Esophagus mucosa (tissue), 1 donor: Measurements from ENCODE around the gene ZMYND15. TPM values are rescaled to one million over a fixed set of nuclear protein-coding genes. Genes with fewer than 3 reads are reported as not detected.

ENCODE experiments used
- ATAC-seq: fragments of 200-7000 bp; cut with Tn5 transposase; one replicate; pipeline ENCODE4 v1.9.1; 2020
- total RNA-seq: library from RNA; stranded (reverse); gene quantifications from one replicate; pipeline ENCODE4 v1.2.4, GENCODE V29; 2023
- donor health status: DM: yes; HTN: yes; CAD: no.

Gene ZMYND15
- total RNA-seq, 1 donor from 2014 or later: 0.36 TPM

DNA sequence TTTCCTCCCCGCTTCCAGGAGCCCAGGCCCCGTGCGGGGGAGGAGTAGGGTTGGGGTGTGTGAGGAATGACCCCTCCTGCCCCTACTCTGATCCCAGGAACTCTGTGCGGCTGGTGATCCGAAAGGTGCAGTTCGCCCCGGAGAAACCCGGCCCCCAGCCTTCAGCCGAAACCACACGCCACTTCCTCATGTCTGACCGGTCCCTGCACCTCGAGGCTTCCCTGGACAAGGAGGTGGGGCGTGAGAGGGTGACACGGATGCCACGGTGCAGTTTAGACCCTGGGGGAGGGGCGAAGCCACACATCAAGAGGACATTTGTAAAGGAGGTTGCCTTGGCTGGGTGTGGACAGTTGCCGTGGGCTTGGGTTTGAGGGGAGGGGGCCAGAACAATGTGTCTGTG, 21.8 kb upstream of the ZMYND15 start:
- ATAC-seq: peak; percentile 5

DNA sequence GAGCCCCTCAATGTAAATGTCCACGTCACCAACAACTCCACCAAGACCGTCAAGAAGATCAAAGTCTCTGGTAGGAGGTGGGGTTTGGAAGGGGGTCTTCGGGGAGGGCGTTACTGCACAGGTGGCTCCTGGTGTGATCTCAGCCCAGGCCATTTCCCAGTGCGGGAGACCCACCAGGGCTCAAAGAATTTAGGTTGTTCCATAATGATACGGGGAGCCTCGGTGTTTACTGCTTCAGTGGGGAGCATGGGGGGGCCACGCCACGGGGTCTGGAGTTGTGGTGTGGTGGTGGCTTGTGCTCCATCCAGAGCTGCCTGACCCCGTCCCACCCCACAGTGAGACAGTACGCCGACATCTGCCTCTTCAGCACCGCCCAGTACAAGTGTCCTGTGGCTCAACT, 21.4 kb upstream of the ZMYND15 start:
- ATAC-seq: no peak

DNA sequence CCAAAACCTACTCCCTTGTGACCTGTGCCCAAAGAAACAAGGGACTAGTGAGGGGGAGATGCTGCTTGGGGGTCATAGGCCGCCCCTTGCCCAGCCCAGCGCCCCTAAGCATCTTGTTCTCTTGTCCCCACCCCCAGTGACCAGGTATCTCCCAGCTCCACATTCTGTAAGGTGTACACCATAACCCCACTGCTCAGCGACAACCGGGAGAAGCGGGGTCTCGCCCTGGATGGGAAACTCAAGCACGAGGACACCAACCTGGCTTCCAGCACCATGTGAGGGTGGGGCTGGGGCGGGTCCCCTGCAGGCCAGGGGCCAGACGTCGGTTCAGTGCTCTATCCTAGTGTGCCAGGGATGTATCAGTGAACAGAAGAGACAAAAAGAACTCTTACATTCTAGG, 20.5 kb upstream of the ZMYND15 start:
- no peak for ATAC-seq

DNA sequence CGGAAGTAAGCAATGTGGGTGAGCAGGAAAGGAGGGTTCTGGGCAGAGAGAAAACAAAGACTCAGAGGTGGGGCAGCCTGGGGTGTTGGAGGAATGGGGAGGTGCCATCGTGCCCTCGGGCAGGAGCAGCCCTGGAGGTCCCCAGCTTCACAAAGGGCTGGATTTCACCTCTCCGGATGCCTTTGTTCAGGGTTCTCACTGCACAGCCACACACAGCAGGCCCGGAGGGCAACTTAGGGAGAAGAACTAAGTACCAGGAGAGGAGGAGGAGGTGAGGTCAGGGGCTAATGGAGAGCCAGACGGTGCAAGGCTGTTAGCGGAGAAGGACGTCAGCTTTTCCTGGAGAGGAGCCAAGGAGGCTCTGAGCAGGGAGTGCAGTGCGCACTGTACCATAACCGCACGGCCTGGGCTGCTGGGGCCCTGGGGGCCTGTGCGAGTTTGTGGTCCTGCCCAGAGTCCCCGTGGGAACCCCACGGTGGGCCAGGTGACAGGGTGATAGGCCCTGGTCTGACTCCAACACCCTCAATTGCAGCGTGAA, 19.9 kb upstream of the ZMYND15 start:
- ATAC-seq: peak; percentile 14

DNA sequence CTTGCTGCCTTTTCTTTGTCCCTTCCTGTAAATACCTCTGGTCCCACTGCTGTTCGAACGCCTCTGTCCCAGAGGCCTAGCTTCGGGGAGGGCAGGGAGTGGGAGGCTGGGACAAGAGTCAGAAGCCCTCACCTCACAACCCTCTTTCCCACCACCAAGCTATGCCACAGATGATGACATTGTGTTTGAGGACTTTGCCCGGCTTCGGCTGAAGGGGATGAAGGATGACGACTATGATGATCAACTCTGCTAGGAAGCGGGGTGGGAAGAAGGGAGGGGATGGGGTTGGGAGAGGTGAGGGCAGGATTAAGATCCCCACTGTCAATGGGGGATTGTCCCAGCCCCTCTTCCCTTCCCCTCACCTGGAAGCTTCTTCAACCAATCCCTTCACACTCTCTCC, 18.8 kb upstream of the ZMYND15 start:
- no peak for ATAC-seq

DNA sequence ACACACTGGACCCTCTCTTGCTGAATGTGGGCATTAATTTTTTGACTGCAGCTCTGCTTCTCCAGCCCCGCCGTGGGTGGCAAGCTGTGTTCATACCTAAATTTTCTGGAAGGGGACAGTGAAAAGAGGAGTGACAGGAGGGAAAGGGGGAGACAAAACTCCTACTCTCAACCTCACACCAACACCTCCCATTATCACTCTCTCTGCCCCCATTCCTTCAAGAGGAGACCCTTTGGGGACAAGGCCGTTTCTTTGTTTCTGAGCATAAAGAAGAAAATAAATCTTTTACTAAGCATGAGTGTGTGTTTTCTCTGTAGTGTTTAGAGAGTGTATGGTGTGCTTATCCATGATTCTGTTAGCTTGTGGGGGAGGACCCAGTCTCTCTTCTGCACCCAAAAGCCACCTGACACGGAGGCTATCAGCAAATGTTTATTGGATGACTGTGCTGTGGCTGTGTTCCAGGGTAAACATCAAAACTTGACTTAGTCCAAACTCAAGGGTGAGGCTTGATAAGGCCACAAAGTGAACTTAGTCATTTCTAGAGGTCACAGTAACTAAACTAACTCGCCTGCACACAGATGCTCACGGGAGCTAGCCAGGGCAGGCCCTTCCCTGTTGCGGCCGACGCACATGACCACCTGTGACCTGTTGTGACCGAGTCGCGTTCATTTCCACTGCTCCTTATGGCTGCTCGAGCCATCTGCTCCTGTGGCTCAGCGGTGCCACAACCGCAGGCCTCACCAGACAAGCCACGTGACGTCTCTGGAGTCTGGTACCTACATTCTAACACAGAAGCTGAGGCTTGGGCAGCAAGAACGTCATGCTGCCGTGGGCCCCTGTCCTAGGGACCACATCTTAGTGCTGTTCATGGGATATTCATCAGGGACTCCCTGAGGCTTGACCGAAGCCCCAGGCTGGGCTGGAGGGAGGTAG, 18.2 kb upstream of the ZMYND15 start:
- ATAC-seq: peak; percentile 44

DNA sequence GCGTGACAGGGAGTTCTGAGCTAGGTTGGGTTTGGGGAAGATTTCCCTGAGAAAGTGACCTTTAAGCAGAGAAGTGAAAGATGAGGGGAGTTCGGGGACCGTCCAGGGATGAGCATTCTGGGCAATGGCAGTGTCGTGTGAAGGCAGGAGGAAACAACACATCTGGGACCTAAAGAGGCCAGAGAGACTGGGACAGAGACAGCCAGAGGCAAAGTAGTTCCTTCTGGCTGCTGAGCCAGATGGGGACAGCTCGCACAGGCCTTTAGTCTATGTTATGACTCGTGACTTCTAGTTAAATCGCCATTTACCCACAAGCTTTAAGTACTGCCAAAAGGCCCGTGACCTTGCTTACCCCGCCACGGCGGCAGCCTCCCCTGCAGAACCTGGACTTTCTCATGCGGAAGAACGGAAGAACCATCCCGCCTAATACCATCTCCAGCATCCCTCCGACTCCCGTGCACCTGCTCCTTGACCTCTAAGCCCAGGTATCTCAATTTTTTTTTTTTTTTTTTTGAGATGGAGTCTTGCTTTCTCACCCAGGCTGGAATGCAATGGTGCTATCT, 16.9 kb upstream of the ZMYND15 start:
- ATAC-seq: no peak

DNA sequence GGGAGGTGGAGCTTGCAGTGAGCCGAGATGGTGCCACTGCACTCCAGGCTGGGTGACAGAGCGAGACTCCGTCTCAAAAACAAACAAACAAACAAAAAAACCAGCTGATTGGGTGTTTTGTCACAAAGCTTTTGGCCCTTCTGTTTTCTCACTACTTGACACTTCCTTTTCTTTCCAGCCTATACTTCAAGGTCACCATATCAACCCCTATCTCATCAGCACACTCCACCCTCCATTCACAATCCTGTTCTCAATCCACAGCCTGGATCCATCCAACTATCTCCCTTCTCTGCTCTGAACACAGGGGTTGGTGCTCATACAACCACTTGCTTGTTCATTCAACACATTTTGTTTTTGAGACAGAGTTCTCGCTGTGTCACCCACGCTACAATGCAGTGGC, 15.0 kb upstream of the ZMYND15 start:
- no peak for ATAC-seq

DNA sequence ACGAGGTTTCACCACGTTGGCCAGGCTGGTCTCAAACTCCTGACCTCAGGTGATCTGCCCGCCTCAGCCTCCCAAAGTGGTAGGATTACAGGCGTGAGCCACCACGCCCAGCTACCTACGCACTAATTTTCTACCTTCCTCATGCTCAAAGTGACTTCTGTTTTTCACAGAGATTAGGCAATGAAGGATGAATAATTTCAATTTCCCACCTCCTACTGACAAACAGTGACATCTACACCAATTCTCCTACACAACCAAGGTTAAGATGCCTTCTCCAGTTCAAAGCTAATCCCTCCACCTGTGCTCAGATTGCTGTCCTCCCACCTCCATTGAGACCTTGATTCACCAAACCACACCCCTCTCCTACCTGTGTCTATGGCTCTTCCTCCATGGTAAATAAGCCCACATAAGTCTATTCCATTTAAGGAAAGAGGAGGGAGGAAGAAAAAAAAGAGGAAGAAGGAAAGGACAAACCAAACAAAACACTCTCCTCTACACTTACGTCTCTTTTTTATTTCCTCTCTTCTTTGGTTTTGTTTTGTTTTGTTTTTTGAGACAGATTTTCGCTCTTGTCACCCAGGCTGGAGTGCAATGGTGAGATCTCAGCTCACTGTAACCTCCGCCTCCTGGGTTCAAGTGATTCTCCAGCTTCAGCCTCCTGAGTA, 13.9 kb upstream of the ZMYND15 start:
- ATAC-seq: no peak

DNA sequence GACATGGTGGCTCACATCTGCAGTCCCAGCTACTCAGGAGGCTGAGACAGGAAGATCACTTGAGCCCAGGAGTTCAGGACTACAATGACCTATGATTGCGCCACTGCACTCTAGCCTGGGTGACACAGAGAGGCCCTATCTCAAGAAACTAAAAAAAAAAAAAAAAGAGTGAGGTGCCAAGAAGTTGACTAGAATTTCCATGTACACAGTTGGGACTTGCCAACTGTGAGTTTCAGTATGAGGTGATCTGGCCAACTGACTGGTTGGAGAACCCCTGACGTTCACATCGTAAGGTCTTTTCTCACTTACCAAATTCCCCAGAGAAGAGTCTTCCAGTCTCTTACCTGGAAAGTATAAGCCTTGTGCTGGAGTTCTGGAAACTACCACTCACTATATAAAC, 11.5 kb upstream of the ZMYND15 start:
- no peak for ATAC-seq

DNA sequence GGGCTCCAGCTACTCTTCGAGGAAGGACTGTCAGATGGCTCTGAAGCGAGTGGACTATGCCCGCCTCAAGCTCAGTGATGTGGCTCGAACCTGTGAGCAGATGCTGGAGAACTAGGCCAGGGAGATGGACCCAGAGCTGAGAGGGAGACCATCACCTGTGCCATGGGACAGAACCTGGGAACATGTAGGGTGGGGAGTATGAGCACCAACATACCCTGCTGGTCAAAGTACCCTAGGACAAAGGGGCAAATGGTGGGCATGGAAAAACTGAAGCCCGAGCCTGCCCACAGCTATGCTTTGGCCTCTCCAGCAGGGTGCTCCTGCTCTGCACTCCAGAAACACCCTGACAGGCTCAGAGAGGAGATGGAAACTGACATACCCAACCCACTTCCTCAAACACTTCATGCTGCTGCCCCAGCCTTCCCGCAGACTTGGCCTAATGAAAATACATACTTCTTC, 6.5 kb upstream of the ZMYND15 start:
- ATAC-seq: no peak

DNA sequence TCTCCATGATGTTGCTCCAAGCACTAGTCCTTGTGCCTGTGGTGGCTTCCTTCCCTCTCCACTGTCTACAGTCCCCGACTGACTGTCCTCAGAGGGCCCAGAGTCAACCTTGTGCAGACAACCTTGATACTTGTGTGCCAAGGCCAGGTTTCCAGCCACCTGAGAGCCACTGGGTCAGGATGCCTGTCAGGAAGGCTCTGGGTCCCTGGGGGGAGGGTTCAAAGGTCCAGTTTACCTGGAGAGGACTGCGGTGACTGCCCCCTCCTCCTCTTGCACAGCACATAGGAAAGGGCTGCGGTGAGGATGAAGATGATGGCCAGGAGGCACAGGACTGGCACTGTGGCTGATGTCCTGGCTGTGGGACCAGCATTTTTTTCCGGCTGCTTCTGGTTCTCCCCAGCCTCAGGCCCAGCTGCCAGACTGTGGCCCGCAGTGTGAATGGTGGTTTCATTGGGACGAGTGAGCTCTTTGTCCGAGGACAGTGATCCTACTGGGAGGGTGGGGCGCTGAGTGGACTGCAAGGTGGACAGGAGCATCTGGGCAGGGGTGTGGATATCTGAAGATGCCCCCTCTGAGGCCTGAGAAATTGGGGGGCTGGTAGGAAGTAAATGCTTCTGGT, 4.7 kb upstream of the ZMYND15 start:
- no peak for ATAC-seq

DNA sequence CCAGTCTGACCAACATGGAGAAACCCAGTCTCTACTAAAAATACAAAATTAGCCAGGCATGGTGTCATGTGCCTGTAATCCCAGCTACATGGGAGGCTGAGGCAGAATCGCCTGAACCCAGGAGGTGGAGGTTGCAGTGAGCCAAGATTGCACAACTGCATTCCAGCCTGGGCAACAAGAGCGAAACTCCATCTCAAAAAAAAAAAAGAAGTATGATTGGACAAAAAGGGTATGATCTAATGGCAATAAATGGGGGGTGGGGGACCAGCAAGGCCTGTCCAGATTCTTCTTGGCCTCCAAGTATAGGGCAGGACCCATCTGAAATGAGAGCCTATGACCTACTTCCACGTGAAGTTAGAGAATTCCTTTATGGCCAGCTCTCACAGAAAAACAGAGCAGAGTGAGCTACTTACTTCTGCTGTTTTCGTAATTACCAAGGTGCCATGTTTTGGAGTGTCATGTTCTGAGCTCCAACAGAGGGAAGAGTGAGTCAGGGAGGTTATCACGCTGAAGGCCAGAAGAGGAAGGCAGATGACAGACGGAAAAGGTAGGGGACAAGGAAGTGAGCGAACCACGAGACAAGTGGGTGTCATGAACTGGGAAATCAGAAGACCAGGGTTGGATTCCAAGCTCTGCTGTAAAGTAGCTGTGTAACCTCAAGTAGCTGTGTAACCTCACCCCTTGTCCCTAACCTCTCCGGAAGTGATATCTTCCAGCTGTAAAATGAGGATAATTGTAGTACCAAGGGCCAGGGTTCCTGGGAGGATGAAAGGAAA, 3.6 kb upstream of the ZMYND15 start:
- no peak for ATAC-seq

DNA sequence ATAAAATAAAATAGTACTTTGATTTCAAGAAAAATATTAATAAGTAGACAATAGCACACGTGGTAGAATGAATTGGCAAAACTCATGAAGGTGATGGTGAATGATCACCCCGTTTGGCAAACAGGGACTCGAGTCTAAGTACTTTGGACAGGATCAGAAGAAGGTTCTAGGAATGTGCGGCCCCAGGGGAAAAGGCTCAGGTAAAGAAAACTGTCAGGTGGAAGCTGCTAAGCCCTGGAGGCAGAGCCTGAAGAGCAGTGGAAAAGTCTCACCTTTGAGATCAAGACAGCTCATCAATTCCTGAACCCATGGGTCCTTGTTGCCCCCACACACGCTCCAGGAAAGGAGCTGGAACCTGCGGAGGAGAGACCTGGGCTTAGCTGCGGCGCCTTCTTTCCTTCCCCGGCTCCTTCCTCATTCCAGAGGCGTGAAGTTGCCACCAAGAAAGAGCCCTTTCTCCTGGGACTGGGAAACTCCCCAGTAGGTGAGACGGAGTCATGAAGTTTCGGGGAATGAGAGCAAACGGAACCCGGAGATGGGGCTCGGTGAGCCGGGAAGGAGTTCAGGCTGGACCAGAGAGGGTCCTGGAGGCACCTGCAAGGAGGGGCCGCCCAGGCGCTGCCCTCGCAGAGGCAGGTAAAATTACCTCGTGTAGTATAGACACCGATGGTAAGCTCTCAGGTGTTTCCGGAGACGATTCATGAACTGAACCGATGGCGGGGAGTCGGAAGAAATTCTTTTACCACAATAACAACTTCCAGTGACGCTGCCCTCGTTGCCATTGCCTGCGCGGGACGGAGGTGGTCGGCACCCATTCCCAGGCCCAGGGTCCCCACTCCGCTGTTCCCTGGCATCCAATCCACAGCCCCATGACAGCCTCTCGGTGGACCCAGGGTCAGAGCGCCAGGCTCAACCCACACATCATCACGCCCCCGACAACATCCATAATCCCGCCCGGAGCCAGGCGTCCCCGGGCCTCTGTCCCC, 1.2 kb upstream of the ZMYND15 start:
- peak; percentile 65 for ATAC-seq

DNA sequence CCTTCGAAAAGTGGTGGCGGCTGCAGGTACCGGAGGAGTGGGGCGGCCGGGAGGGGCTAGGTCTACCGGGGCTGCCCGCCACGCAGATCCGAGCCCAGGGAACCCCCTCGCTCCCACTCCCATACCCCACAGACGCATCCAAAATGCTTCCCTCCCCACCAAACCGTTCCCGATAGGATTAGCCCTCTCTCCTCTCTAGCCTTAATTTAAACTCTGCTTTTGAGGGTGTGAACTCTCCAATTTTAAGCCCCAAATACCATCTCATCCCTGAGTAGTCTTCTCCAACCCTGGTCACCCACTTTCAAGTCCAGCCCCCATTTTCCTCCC, 355 bp downstream of the ZMYND15 start:
- no peak for ATAC-seq

DNA sequence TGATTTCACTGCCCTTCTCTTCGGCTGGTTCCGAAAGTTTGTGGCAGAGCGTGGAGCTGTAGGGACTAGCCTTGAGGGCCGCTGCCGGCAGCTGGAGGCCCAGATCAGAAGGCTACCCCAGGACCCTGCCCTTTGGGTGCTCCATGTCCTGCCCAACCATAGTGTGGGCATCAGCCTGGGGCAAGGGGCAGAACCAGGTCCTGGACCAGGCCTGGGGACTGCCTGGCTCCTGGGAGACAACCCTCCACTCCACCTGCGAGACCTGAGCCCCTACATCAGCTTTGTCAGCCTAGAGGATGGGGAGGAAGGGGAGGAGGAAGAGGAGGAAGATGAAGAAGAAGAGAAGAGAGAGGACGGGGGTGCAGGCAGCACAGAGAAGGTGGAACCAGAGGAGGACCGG, 951 bp downstream of the ZMYND15 start:
- ATAC-seq: no peak

DNA sequence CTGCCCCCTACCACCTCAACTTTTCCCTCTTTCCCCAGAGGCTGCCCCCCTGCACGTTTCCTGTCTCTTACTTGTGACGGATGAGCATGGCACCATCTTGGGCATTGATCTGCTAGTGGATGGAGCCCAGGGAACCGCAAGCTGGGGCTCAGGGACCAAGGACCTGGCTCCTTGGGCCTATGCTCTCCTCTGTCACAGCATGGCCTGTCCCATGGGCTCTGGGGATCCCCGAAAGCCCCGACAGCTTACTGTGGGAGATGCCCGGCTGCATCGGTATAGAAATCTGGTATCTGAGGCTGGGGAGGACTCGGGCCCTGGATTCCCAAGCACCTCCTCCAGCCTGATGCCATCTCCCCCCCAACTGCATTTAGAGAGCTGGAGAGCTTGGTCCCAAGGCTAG, 1.9 kb downstream of the ZMYND15 start:
- ATAC-seq: no peak

DNA sequence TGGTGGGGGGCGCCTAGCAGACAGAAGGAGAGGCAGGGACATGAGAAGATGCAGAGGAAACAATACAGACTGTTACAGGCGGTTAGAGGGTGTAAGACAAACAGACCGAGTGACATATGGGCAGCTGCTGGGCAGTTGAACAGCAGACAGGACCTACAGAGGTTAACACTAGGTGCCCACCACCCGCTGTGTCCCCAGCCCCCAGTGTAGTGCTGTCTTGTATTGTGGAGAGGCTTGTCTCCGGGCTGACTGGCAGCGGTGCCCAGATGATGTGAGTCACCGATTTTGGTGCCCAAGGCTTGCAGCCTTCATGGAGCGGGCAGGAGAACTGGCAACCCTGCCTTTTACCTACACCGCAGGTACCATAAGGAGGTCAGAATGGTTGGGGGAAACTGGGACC, 2.5 kb downstream of the ZMYND15 start:
- ATAC-seq: no peak

DNA sequence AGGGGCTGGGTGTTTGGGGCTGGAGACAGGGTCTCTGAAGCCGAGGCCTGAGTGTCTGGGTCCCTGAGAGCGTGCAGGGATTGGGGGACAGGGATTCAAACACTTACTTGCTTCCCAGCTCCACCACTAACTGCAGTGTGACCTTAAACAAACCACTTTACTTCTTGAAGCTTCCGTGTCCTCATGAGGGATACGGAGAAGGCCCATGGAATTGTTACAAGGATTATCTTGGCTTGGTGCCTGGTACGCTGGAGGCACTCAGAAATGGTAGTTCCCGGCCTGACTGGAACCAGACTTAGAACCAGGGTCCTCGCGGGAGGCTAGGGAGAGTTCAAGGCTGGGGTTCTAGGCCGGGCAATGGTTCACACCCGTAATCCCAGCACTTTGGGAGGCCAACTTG, 3.0 kb downstream of the ZMYND15 start:
- ATAC-seq: no peak

DNA sequence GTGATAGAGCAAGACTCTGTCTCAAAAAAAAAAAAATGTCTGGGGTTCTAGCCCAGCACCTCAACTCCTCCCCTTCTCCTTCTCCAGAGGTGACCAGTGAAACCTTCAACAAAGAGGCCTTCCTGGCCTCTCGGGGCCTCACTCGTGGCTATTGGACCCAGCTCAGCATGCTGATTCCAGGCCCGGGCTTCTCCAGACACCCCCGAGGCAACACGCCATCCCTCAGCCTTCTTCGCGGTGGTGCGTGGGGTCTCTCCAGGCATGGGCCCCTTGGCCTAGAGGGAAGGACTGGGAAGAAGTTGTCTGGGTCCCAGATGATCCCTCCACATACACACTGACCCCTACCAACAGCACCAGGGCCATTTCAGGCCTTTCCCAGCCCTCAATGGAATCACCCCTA, 3.6 kb downstream of the ZMYND15 start:
- ATAC-seq: no peak

DNA sequence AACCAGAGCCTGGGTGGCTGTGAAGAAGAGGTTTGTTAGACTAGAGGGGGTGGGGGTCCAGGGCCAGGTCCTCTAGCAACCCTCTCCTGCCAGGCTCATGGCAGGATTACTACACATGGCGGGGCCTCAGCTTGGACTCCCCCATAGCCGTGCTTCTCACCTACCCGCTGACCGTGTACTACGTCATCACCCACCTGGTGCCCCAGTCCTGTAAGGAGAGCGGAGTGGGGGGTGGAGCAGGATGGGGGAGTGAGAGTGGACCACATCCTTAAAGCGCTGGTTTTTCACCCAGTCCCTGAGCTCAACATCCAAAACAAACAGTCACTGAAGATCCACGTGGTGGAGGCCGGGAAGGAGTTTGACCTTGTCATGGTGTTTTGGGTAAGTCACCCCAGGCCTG, 4.3 kb downstream of the ZMYND15 start:
- ATAC-seq: no peak
